BLaER1 treated with 17β-estradiol and CSF1 and Interleukin-3, amounts not matched to agents 10 nM and 100 nM (cell line): Measurements from ENCODE around the gene ERI3.
A peak's percentile ranks its signal among the peaks of the same experiment; 100 is the strongest.

Experiments
- H3K27ac ChIP-seq, 11 experiments: shearing (Covaris generic); formaldehyde crosslinking; 2 replicates each; pipeline ENCODE4 v1.8.1; 2022
- H3K27me3 ChIP-seq, 11 experiments: shearing (Covaris generic); formaldehyde crosslinking; 2 replicates each; pipeline ENCODE4 v1.8.1; 2022
- H3K36me3 ChIP-seq, 11 experiments: shearing (Covaris generic); formaldehyde crosslinking; 2 replicates each; pipeline ENCODE4 v1.8.1; 2022
- H3K4me1 ChIP-seq, 10 experiments: shearing (Covaris generic); formaldehyde crosslinking; 2 replicates each; pipeline ENCODE4 v1.8.1; 2022
- H3K4me2 ChIP-seq, 11 experiments: shearing (Covaris generic); formaldehyde crosslinking; 2 replicates each; pipeline ENCODE4 v1.8.1; 2022
- H3K4me3 ChIP-seq, 10 experiments: shearing (Covaris generic); formaldehyde crosslinking; 2 replicates each; pipeline ENCODE4 v1.8.1; 2022
- H3K9ac ChIP-seq, 11 experiments: shearing (Covaris generic); formaldehyde crosslinking; 2 replicates each; pipeline ENCODE4 v1.8.1; 2022
- H3K9me3 ChIP-seq, 11 experiments: shearing (Covaris generic); formaldehyde crosslinking; replicated peaks in 1 of 11; 2 replicates each; pipeline ENCODE4 v1.8.1; 2022
- H4K20me1 ChIP-seq, 11 experiments: shearing (Covaris generic); formaldehyde crosslinking; 2 replicates each; pipeline ENCODE4 v1.8.1; 2022
- Cebpa-rat ChIP-seq, 11 experiments: shearing (Covaris generic); IDR thresholded peaks; 2 replicates each; pipeline ENCODE4 v1.8.1; 2022

ERI3 gene

GRCh38 chr1:44228218-44228617, 126.8 kb downstream of the ERI3 start:
- TF ChIP-seq Cebpa-rat (IDR thresholded peaks at IDR 0.05): no peak
- Histone ChIP-seq H3K9ac (no peak overlapping the region), H3K4me3 (no peak overlapping the region), H3K4me2 (peak overlapping the region in 3 of 11 experiments; percentile 66 to 75 (median 69); a peak in 4 of 22 replicates), H3K27me3 (no peaks in the 10 kb centered on the region), H3K4me1 (peaks cover 5 to 19% (median 11%) of the 10 kb centered on the region in 10 experiments), H3K27ac (peak overlapping the region in 2 of 11 experiments; percentile 60 to 65; a peak in 1 of 22 replicates), H3K36me3 (peaks cover 15 to 45% (median 29%) of the 10 kb centered on the region in 11 experiments; a peak in 20 of 22 replicates), H3K9me3 (no peaks in the 10 kb centered on the region), H4K20me1 (peaks cover 0 to 8% (median 0%) of the 10 kb centered on the region in 11 experiments; a peak in 1 of 22 replicates)

GRCh38 chr1:44227211-44227610, 127.8 kb downstream of the ERI3 start:
- peak overlapping the region in 1 of 11 experiments; percentile 27; a peak in 1 of 22 replicates for H3K9ac ChIP-seq
- 0 out of 22 replicates have a peak, but pooled peaks of 1 of the 11 experiments have one; percentile 18 for TF ChIP-seq Cebpa-rat (IDR thresholded peaks at IDR 0.05)
- H3K9me3 ChIP-seq: no peaks in the 10 kb centered on the region
- H3K27me3 ChIP-seq: no peaks in the 10 kb centered on the region
- H4K20me1 ChIP-seq: peaks cover 0 to 16% (median 0%) of the 10 kb centered on the region in 11 experiments; a peak in 5 of 22 replicates
- H3K36me3 ChIP-seq: peaks cover 15 to 42% (median 21%) of the 10 kb centered on the region in 11 experiments; a peak in 19 of 22 replicates
- peaks cover 11 to 24% (median 14%) of the 10 kb centered on the region in 10 experiments for H3K4me1 ChIP-seq
- H3K4me3 ChIP-seq: no peak overlapping the region
- peak overlapping the region in 5 of 11 experiments; percentile 30 to 65 (median 52); a peak in 8 of 22 replicates for H3K27ac ChIP-seq
- peak overlapping the region in 5 of 11 experiments; percentile 29 to 75 (median 66); a peak in 9 of 22 replicates for H3K4me2 ChIP-seq

DNA sequence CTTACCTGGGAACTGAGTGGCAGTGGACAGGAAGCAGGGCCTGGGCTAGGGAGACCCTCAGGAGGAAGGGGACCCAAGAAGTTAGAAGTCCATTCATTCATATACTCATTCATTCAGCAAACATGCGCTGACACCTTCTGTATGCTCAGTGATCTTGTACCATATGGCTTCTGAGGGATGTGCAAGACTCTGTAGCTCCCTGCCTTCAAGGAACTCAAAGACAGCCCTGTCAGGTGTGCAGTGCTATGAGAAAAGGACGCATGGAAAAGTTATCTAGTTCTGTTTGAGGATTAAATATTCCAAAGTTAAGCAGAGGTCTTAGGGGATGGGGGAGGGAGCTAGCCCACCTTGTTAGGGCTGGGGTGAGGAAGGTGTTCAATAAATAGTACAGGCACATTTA, 129.3 kb downstream of the ERI3 start:
- no peak overlapping the region for H3K9ac ChIP-seq
- H4K20me1 ChIP-seq: peaks cover 0 to 25% (median 0%) of the 10 kb centered on the region in 11 experiments; a peak in 5 of 22 replicates
- H3K27ac ChIP-seq: peak overlapping the region in 1 of 11 experiments; percentile 9; a peak in 1 of 22 replicates
- no peaks in the 10 kb centered on the region for H3K27me3 ChIP-seq
- no peak overlapping the region for H3K4me2 ChIP-seq
- H3K4me3 ChIP-seq: no peak overlapping the region
- H3K36me3 ChIP-seq: peaks cover 17 to 44% (median 25%) of the 10 kb centered on the region in 11 experiments
- H3K9me3 ChIP-seq: no peaks in the 10 kb centered on the region
- TF ChIP-seq Cebpa-rat (IDR thresholded peaks at IDR 0.05): no peak
- peaks cover 11 to 24% (median 14%) of the 10 kb centered on the region in 10 experiments for H3K4me1 ChIP-seq

GRCh38 chr1:44223187-44223610, 131.9 kb downstream of the ERI3 start:
- H3K4me3 ChIP-seq: no peak overlapping the region
- H4K20me1 ChIP-seq: peaks cover 0 to 38% (median 8%) of the 10 kb centered on the region in 11 experiments; a peak in 12 of 22 replicates
- peak overlapping the region in 8 of 11 experiments; percentile 33 to 58 (median 38); a peak in 15 of 22 replicates for H3K4me2 ChIP-seq
- H3K4me1 ChIP-seq: peaks cover 11 to 28% (median 14%) of the 10 kb centered on the region in 10 experiments
- 0 out of 22 replicates have a peak overlapping the region, but pooled peaks of 1 of the 11 experiments have one; percentile 4 for H3K27ac ChIP-seq
- peaks cover 38 to 46% (median 43%) of the 10 kb centered on the region in 11 experiments for H3K36me3 ChIP-seq
- no peaks in the 10 kb centered on the region for H3K27me3 ChIP-seq
- no peak for TF ChIP-seq Cebpa-rat (IDR thresholded peaks at IDR 0.05)
- H3K9me3 ChIP-seq: no peaks in the 10 kb centered on the region
- H3K9ac ChIP-seq: no peak overlapping the region

DNA sequence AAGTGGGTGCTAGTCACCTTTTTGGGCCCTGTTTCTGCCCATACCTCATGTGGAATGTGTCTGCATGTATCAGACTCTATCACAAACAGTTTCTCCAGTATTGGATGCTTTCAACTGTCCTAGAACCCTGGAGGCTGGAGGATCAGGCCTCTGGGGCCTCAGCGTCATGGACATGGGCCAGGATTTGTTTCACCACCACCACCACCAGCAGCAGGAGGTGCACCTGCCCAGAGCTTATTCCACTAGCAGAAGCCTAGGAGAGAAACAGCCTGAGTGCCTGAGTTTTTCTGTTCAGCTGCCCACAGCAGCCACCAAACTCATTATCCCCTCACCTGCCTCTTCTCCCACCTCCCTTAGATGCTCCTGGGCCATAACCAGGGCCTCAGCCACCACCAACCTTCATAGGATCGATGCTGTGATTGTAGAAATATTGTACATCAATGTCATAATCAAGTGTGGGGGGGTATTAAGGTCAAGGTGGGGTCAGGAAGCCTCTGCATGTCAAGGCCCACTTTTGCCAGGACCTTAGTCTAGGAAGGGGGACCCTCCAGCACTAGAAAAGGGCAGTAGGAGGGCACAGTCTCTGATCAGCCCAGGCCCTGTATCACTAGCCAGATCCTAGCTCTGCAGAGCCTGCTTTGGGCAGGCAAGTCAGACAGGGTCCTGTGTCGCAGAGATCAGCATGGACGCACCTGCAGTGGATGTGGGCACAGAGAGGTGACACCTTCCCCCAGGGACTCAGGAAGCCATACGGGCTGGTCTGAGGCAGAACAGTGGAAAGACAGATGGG, 132.5 kb downstream of the ERI3 start:
- H3K36me3 ChIP-seq: peaks cover 43 to 51% (median 47%) of the 10 kb centered on the region in 11 experiments
- TF ChIP-seq Cebpa-rat (IDR thresholded peaks at IDR 0.05): no peak
- H3K4me2 ChIP-seq: peak overlapping the region in 8 of 11 experiments; percentile 33 to 58 (median 38); a peak in 12 of 22 replicates
- no peaks in the 10 kb centered on the region for H3K27me3 ChIP-seq
- H3K9me3 ChIP-seq: no peaks in the 10 kb centered on the region
- no peak overlapping the region for H3K4me3 ChIP-seq
- H3K27ac ChIP-seq: 0 out of 22 replicates have a peak overlapping the region, but pooled peaks of 1 of the 11 experiments have one; percentile 4
- H3K9ac ChIP-seq: no peak overlapping the region
- H4K20me1 ChIP-seq: peaks cover 0 to 44% (median 13%) of the 10 kb centered on the region in 11 experiments; a peak in 12 of 22 replicates
- H3K4me1 ChIP-seq: peaks cover 8 to 27% (median 13%) of the 10 kb centered on the region in 10 experiments

GRCh38 chr1:44221769-44222168, 133.3 kb downstream of the ERI3 start:
- Histone ChIP-seq H3K4me3 (no peak overlapping the region), H4K20me1 (peaks cover 0 to 48% (median 15%) of the 10 kb centered on the region in 11 experiments; a peak in 12 of 22 replicates), H3K36me3 (peaks cover 51 to 59% (median 54%) of the 10 kb centered on the region in 11 experiments), H3K27ac (no peak overlapping the region), H3K9me3 (no peaks in the 10 kb centered on the region), H3K27me3 (no peaks in the 10 kb centered on the region), H3K4me2 (no peak overlapping the region), H3K9ac (no peak overlapping the region), H3K4me1 (peaks cover 0 to 19% (median 12%) of the 10 kb centered on the region in 10 experiments; a peak in 17 of 20 replicates)
- no peak for TF ChIP-seq Cebpa-rat (IDR thresholded peaks at IDR 0.05)

DNA sequence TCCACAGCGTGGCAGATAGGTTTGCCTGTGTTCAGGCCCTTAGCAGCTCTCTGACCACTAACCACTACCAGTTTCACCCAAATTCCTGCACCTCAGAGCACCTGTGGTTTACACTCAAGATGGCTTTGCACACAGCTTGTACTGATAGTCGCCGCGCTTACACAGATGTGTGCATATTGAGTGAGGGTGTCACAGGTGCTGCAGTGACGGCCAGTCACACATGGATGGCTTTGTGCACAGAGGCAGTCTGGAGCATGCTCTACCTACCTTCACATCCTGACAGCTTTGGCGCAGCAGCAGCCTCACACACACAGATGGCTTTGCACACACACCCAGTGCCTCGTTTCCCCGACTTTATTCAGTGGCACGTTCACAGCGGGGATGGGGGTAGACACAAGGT, 134.3 kb downstream of the ERI3 start:
- Histone ChIP-seq H3K36me3 (peaks cover 61 to 69% (median 64%) of the 10 kb centered on the region in 11 experiments), H4K20me1 (peaks cover 0 to 48% (median 15%) of the 10 kb centered on the region in 11 experiments; a peak in 12 of 22 replicates), H3K27me3 (no peaks in the 10 kb centered on the region), H3K4me3 (no peak overlapping the region), H3K4me1 (peaks cover 0 to 19% (median 12%) of the 10 kb centered on the region in 10 experiments; a peak in 17 of 20 replicates), H3K9me3 (no peaks in the 10 kb centered on the region), H3K27ac (no peak overlapping the region), H3K4me2 (no peak overlapping the region), H3K9ac (no peak overlapping the region)
- TF ChIP-seq Cebpa-rat (IDR thresholded peaks at IDR 0.05): no peak

DNA sequence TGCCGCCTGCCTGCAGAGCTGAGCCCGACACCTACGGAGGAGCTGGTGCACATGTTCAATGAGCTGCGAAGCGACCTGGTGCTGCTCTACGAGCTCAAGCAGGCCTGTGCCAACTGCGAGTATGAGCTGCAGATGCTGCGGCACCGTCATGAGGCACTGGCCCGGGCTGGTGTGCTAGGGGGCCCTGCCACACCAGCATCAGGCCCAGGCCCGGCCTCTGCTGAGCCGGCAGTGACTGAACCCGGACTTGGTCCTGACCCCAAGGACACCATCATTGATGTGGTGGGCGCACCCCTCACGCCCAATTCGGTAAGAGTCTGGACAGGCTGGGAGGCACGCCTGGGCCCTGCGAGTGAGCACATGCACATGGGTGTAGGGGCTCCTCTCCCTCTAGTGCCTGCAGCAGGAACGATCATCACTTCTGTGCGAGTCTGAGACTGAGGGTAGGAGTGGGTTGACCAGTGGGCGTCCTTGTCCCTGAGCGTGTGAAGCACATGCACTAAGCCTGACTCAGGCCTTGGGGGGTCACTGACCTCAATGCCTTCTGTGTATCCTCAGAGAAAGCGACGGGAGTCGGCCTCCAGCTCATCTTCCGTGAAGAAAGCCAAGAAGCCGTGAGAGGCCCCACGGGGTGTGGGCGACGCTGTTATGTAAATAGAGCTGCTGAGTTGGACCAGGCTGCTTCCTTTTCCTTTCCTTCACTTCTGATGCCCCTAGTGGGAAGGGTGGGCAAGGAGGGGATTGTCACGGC, 134.9 kb downstream of the ERI3 start:
- Histone ChIP-seq H3K4me2 (no peak overlapping the region), H3K36me3 (peaks cover 67 to 75% (median 70%) of the 10 kb centered on the region in 11 experiments), H3K4me1 (peaks cover 0 to 19% (median 12%) of the 10 kb centered on the region in 10 experiments; a peak in 17 of 20 replicates), H4K20me1 (peaks cover 0 to 48% (median 15%) of the 10 kb centered on the region in 11 experiments; a peak in 12 of 22 replicates), H3K4me3 (no peak overlapping the region), H3K9ac (no peak overlapping the region), H3K27me3 (no peaks in the 10 kb centered on the region), H3K27ac (no peak overlapping the region), H3K9me3 (no peaks in the 10 kb centered on the region)
- no peak for TF ChIP-seq Cebpa-rat (IDR thresholded peaks at IDR 0.05)
